GM15510 (cell line): ENCODE data around the gene TNFRSF8.

Experiments
- POLR2A ChIP-seq: IDR thresholded peaks from 3 replicates; pipeline ENCODE4 v1.6.1; 2011; ENCODE audit warnings: borderline replicate concordance; ENCODE audit not compliant: insufficient read length; ENCODE audit errors: extremely low read depth

Gene TNFRSF8

GRCh38 chr1:12172042-12172851 lies 109.1 kb downstream of the TNFRSF8 start:
- no peak for TF ChIP-seq POLR2A

GRCh38 chr1:12173041-12173509 lies 110.0 kb downstream of the TNFRSF8 start:
- no peak for TF ChIP-seq POLR2A

- TF ChIP-seq POLR2A, result no peak
Observed at GRCh38 chr1:12173631-12174121, 110.6 kb downstream of the TNFRSF8 start.

- no peak for TF ChIP-seq POLR2A
Observed at GRCh38 chr1:12174924-12175810, 112.1 kb downstream of the TNFRSF8 start.

- TF ChIP-seq POLR2A, result no peak
Observed at GRCh38 chr1:12176298-12177118, 113.4 kb downstream of the TNFRSF8 start.

- TF ChIP-seq POLR2A, result no peak
Observed at GRCh38 chr1:12177156-12177998, 114.3 kb downstream of the TNFRSF8 start.

- TF ChIP-seq POLR2A, result no peak
Observed at GRCh38 chr1:12177999-12178441, 114.9 kb downstream of the TNFRSF8 start.

GRCh38 chr1:12178511-12178910 lies 115.4 kb downstream of the TNFRSF8 start:
- TF ChIP-seq POLR2A, result no peak

GRCh38 chr1:12179111-12179519 lies 116.0 kb downstream of the TNFRSF8 start:
- TF ChIP-seq POLR2A, result no peak

- no peak for TF ChIP-seq POLR2A
Observed at GRCh38 chr1:12179676-12180075, 116.6 kb downstream of the TNFRSF8 start.

GRCh38 chr1:12180315-12180714 lies 117.2 kb downstream of the TNFRSF8 start:
- no peak for TF ChIP-seq POLR2A

- no peak for TF ChIP-seq POLR2A
Observed at GRCh38 chr1:12180903-12181302, 117.8 kb downstream of the TNFRSF8 start.

GRCh38 chr1:12181568-12181967 lies 118.5 kb downstream of the TNFRSF8 start:
- no peak for TF ChIP-seq POLR2A
